Vagina (tissue), 2 donors: ENCODE measurements around the gene CADM4. TPM values are rescaled to one million over a fixed set of nuclear protein-coding genes. Genes with fewer than 3 reads are reported as not detected.

Experiments
- DNase-seq, 2 donors: peaks; one replicate each; pipeline ENCODE4 v3.0.0-alpha.2; 2017; ENCODE audit errors: extremely low spot score in 2 of 2
- H3K27ac ChIP-seq: fragments of 200-600 bp; sonication (generic); one replicate; pipeline ENCODE4 v1.5.1; 2019
- H3K27me3 ChIP-seq: fragments of 200-600 bp; sonication (generic); one replicate; pipeline ENCODE4 v1.5.1; 2019
- H3K36me3 ChIP-seq, 2 donors: fragments of 200-600 bp; sonication (generic); one replicate each; pipeline ENCODE4 v1.5.1; 2017 to 2019
- H3K4me1 ChIP-seq: fragments of 200-600 bp; sonication (generic); one replicate; pipeline ENCODE4 v1.5.1; 2019
- H3K4me3 ChIP-seq, 2 donors: fragments of 200-600 bp; sonication (generic); 1 replicate in 1 of 2; 2 replicates in 1 of 2; pipeline ENCODE4 v1.5.1; 2016 to 2019
- H3K9me3 ChIP-seq: fragments of 200-600 bp; sonication (generic); one replicate; pipeline ENCODE4 v1.5.1; 2019
- POLR2A ChIP-seq, 2 donors: fragments of 450-650 bp; IDR thresholded peaks; one replicate each; pipeline ENCODE4 v1.6.1; 2017; ENCODE audit warnings: antibody characterized with exemption in 2 of 2, mild to moderate bottlenecking in 2 of 2, moderate library complexity in 2 of 2
- POLR2AphosphoS5 ChIP-seq, 2 donors: sonication (generic); formaldehyde crosslinking; IDR thresholded peaks; one replicate each; pipeline ENCODE4 v1.9.0; 2017; ENCODE audit warnings: antibody characterized with exemption in 2 of 2, mild to moderate bottlenecking in 2 of 2, low read depth in 1 of 2; ENCODE audit not compliant: insufficient read depth in 1 of 2
- intact Hi-C: fragments of 100-400 bp; cut with DNase I; formaldehyde crosslinking; loops from one replicate; pipeline ENCODE4 v1.15.1; 2023
- total RNA-seq: library from RNA; depleted of rRNA; stranded (reverse); fragments of >200 nt; gene quantifications from one replicate; pipeline ENCODE4 v1.2.3, GENCODE V29; 2016
- TF ChIP-seq, protein P1 (sequence below), 3 experiments: fragments of 450-650 bp in 2 of 3; fragments of 200-600 bp in 1 of 3; sonication (generic) in 1 of 3; IDR thresholded peaks; one replicate each; pipeline ENCODE4 v1.5.1; 2017 to 2019; ENCODE audit warnings: antibody characterized with exemption in 3 of 3, mild to moderate bottlenecking in 2 of 3, moderate library complexity in 2 of 3

CADM4 gene
- total RNA-seq, 1 donor from 2014 or later = 4.7 TPM

DNA sequence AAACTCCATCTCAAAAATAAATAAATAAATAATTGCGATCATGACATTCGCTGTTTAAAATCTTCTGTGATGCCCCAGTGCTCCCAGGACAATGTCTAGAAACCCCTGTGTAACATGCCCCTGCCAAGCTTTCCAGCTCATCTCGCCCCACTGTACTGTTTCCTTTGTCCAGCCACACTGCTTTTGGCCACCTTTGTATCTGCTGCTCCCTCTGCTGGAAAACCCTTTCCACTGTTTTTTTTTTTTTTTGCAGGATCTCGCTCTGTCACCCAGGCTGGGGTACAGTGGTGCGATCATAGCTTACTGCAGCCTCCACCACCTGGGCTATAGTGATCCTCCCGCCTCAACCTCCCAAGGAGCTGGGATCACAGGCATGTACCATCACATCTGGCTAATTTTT lies 22.8 kb upstream of the CADM4 start:
- Histone ChIP-seq H3K4me3 (no peak overlapping the region), H3K4me1 (peaks cover under 1% of the 10 kb centered on the region), H3K9me3 (no peaks in the 10 kb centered on the region), H3K27ac (no peak overlapping the region), H3K27me3 (no peaks in the 10 kb centered on the region), H3K36me3 (peaks cover 0 to 45% of the 10 kb centered on the region in 2 donors)
- no peak for DNase-seq
- TF ChIP-seq POLR2AphosphoS5 (IDR thresholded peaks at IDR 0.05; ENCODE audit: insufficient read depth in 1 of 2, low read depth in 1 of 2) = no peak
- intact Hi-C loops = no loop called here

DNA sequence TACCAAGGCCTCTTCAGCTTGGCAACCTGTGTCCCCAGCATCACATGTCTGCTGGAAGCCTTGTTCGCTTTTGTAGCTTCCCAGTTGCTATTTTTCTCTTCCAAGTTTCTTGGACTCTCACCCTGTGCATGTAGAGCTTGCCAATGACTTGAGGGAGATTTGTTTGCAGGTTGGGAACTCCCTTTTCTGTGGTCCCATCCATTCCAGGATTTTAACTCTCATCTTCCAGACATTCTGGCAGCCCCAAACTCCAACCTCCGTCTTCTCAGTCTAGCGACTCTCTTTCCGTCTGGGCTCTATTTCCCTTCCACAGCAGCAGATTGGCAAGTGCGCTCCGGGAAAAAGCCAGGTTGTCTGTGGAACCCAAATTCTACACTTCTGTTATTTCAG lies 21.3 kb upstream of the CADM4 start:
- Histone ChIP-seq H3K4me1 (no peaks in the 10 kb centered on the region), H3K9me3 (no peaks in the 10 kb centered on the region), H3K4me3 (no peak overlapping the region), H3K36me3 (peaks cover 0 to 45% of the 10 kb centered on the region in 2 donors), H3K27me3 (no peaks in the 10 kb centered on the region), H3K27ac (no peak overlapping the region)
- intact Hi-C loops = no loop called here
- no peak for DNase-seq
- no peak for TF ChIP-seq POLR2A (IDR thresholded peaks at IDR 0.05)

DNA sequence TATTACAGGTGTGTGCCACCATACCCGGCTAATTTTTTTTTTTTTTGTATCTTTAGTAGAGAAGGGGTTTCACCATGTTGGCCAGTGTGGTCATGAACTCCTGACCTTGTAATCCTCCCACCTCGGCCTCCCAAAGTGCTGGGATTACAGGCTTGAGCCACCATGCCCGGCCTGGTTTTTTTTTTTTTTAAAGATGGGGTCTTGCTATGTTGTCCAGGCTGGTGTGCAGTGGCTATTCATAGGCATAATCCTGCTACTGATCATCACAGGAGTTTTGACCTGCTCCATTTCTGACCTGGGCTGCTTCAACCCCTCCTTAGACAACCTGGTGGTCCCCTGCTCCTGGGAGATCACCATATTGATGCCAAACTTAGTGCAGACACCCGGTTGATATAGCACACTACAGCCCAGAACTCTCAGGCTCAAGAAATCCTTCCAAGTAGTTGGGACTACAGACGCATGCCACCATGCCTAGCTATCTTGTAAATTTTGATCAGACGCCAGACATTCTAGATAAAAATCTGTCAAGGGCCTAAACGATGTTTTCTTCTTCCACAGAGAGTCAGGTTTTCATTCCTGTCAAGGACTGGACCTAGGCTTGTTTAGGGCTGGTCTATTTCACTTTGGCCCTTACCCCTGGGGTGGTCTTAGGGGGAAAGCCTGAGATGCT lies 20.8 kb upstream of the CADM4 start:
- Histone ChIP-seq H3K4me3 (no peak overlapping the region), H3K9me3 (no peaks in the 10 kb centered on the region), H3K4me1 (no peaks in the 10 kb centered on the region), H3K27me3 (no peaks in the 10 kb centered on the region), H3K36me3 (peaks cover 0 to 51% of the 10 kb centered on the region in 2 donors), H3K27ac (no peak overlapping the region)
- no peak for DNase-seq
- TF ChIP-seq, protein P1, sequence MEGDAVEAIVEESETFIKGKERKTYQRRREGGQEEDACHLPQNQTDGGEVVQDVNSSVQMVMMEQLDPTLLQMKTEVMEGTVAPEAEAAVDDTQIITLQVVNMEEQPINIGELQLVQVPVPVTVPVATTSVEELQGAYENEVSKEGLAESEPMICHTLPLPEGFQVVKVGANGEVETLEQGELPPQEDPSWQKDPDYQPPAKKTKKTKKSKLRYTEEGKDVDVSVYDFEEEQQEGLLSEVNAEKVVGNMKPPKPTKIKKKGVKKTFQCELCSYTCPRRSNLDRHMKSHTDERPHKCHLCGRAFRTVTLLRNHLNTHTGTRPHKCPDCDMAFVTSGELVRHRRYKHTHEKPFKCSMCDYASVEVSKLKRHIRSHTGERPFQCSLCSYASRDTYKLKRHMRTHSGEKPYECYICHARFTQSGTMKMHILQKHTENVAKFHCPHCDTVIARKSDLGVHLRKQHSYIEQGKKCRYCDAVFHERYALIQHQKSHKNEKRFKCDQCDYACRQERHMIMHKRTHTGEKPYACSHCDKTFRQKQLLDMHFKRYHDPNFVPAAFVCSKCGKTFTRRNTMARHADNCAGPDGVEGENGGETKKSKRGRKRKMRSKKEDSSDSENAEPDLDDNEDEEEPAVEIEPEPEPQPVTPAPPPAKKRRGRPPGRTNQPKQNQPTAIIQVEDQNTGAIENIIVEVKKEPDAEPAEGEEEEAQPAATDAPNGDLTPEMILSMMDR (IDR thresholded peaks at IDR 0.05) = no peak
- TF ChIP-seq POLR2AphosphoS5 (IDR thresholded peaks at IDR 0.05; ENCODE audit: insufficient read depth in 1 of 2, low read depth in 1 of 2) (no peak), POLR2A (IDR thresholded peaks at IDR 0.05) (no peak)
- intact Hi-C loops = no loop called here

DNA sequence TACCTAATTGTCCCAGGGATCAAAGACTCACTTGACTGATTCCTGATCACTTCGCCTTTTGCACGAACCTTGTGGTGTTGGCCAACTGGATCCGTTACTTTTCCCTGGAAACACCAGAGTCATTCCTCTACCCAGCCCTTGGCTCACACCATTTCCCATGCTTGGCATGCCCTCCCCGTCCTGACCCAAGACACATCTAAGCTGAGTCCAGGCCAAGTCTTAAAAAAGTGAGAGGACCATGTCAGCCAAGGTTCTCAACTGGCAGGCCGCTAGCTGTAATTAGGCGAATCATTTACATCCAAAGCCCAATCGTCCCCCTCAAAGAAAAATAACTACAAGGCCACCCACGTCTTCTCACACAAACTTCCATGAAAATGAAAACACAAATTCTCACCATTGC lies 18.8 kb upstream of the CADM4 start:
- Histone ChIP-seq H3K27me3 (no peaks in the 10 kb centered on the region), H3K36me3 (peaks cover 0 to 49% of the 10 kb centered on the region in 2 donors), H3K9me3 (no peaks in the 10 kb centered on the region), H3K27ac (no peak overlapping the region), H3K4me1 (no peaks in the 10 kb centered on the region), H3K4me3 (no peak overlapping the region)
- TF ChIP-seq POLR2A (IDR thresholded peaks at IDR 0.05) = no peak
- intact Hi-C loops = loop anchor here (10.0 kb wide), 1 partner anchor 94 kb away; no protein-coding TSS in a partner anchor
- no peak for DNase-seq

GRCh38 chr19:43658001-43658400 lies 18.4 kb upstream of the CADM4 start:
- no peaks in the 10 kb centered on the region for H3K9me3 ChIP-seq
- H3K4me3 ChIP-seq = no peak overlapping the region
- no peak for DNase-seq
- no peaks in the 10 kb centered on the region for H3K4me1 ChIP-seq
- intact Hi-C loops = loop anchor here (10.0 kb wide), 1 partner anchor 93 kb away; no protein-coding TSS in a partner anchor
- H3K27ac ChIP-seq = no peak overlapping the region
- H3K36me3 ChIP-seq = peaks cover 0 to 49% of the 10 kb centered on the region in 2 donors
- no peaks in the 10 kb centered on the region for H3K27me3 ChIP-seq
- TF ChIP-seq POLR2A (IDR thresholded peaks at IDR 0.05) (no peak), POLR2AphosphoS5 (IDR thresholded peaks at IDR 0.05; ENCODE audit: insufficient read depth in 1 of 2, low read depth in 1 of 2) (no peak)
- TF ChIP-seq, protein P1 (IDR thresholded peaks at IDR 0.05) = no peak

DNA sequence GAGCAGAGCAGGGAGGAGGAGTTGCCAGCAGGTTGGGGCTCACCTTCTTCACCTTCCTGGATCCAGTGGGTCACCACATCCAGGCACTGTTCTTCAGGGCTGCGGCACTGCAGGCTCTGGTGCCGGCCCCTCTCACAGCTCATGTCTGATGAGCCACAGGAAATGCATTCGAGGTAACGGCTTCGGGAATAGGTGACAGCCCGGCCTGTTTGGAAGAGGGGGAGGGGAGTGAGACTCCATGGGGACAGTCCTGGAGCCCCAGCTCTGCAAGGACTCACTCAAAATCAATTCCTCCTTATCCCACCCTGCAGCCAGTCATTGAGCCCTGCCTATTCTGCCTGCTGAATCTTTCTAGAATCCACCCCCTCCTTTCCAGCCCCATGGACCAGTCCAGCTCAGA lies 16.8 kb upstream of the CADM4 start:
- Histone ChIP-seq H3K27me3 (no peaks in the 10 kb centered on the region), H3K36me3 (peaks cover 0 to 48% of the 10 kb centered on the region in 2 donors), H3K4me3 (no peak overlapping the region), H3K27ac (no peak overlapping the region), H3K9me3 (no peaks in the 10 kb centered on the region), H3K4me1 (no peaks in the 10 kb centered on the region)
- TF ChIP-seq POLR2A (IDR thresholded peaks at IDR 0.05) (no peak), POLR2AphosphoS5 (IDR thresholded peaks at IDR 0.05; ENCODE audit: insufficient read depth in 1 of 2, low read depth in 1 of 2) (no peak)
- TF ChIP-seq, protein P1 (IDR thresholded peaks at IDR 0.05) = no peak
- intact Hi-C loops = loop anchor here (10.0 kb wide), 1 partner anchor 92 kb away; no protein-coding TSS in a partner anchor
- no peak for DNase-seq
